Measurements from ENCODE around the gene PSMD8.

GRCh38 chr19:38400361-38400760 lies 26.0 kb downstream of the PSMD8 start:
- TF ChIP-seq POLR2A (IDR thresholded peaks at IDR 0.05) (no peak), CTCF (IDR thresholded peaks at IDR 0.05) (no peak)

All from body of pancreas (tissue), 4 donors.